Measurements from ENCODE around the gene MBOAT1.
"Not testable (repeated sequence)": the region's sequence is repeated elsewhere in the genome, so short reads cannot be mapped to it uniquely, and the experiment has no call there.

Gene MBOAT1

GRCh38 chr6:20212392-20213111 is at the start of gene MBOAT1:
Gene MBOAT1, minus strand, starts transcription at chr6:20212469. Its CDS starts 235 bp downstream, at chr6:20212234.
- DNase-seq (ENCODE audit: low read depth): peak; percentile 40

GRCh38 chr6:20261685-20262084 is 49.4 kb upstream of the MBOAT1 start:
- no peak for DNase-seq (ENCODE audit: low read depth)

GRCh38 chr6:20260360-20260759 is 48.1 kb upstream of the MBOAT1 start:
- DNase-seq (ENCODE audit: low read depth): no peak

- no peak for DNase-seq (ENCODE audit: low read depth)
Measured at GRCh38 chr6:20259316-20260049, 47.2 kb upstream of the MBOAT1 start.

GRCh38 chr6:20255428-20255827 is 43.2 kb upstream of the MBOAT1 start:
- DNase-seq (ENCODE audit: low read depth): no peak

- DNase-seq (ENCODE audit: low read depth): no peak
Measured at GRCh38 chr6:20254295-20254694, 42.0 kb upstream of the MBOAT1 start.

- no peak for DNase-seq (ENCODE audit: low read depth)
Measured at GRCh38 chr6:20253021-20253420, 40.8 kb upstream of the MBOAT1 start.

- no peak for DNase-seq (ENCODE audit: low read depth)
Measured at GRCh38 chr6:20252311-20252710, 40.0 kb upstream of the MBOAT1 start.

GRCh38 chr6:20251525-20251924 is 39.3 kb upstream of the MBOAT1 start:
- no peak for DNase-seq (ENCODE audit: low read depth)

- no peak for DNase-seq (ENCODE audit: low read depth)
Measured at GRCh38 chr6:20246125-20246524, 33.9 kb upstream of the MBOAT1 start.

- not testable (repeated sequence) for DNase-seq (ENCODE audit: low read depth)
Measured at GRCh38 chr6:20244807-20245681, 32.8 kb upstream of the MBOAT1 start.

- DNase-seq (ENCODE audit: low read depth): no peak
Measured at GRCh38 chr6:20243288-20243687, 31.0 kb upstream of the MBOAT1 start.

- no peak for DNase-seq (ENCODE audit: low read depth)
Measured at GRCh38 chr6:20242397-20242796, 30.1 kb upstream of the MBOAT1 start.

- DNase-seq (ENCODE audit: low read depth): no peak
Measured at GRCh38 chr6:20241102-20241501, 28.8 kb upstream of the MBOAT1 start.

GRCh38 chr6:20238688-20239587 is 26.7 kb upstream of the MBOAT1 start:
- no peak for DNase-seq (ENCODE audit: low read depth)

GRCh38 chr6:20237677-20238460 is 25.6 kb upstream of the MBOAT1 start:
- no peak for DNase-seq (ENCODE audit: low read depth)

- DNase-seq (ENCODE audit: low read depth): no peak
Measured at GRCh38 chr6:20236909-20237600, 24.8 kb upstream of the MBOAT1 start.

- no peak for DNase-seq (ENCODE audit: low read depth)
Measured at GRCh38 chr6:20236344-20236743, 24.1 kb upstream of the MBOAT1 start.

GRCh38 chr6:20235041-20235440 is 22.8 kb upstream of the MBOAT1 start:
- DNase-seq (ENCODE audit: low read depth): no peak

- DNase-seq (ENCODE audit: low read depth): no peak
Measured at GRCh38 chr6:20234136-20234535, 21.9 kb upstream of the MBOAT1 start.
